HuH-7 (cell line): ENCODE measurements around the gene CP.
"Not testable (repeated sequence)": the region's sequence is repeated elsewhere in the genome, so short reads cannot be mapped to it uniquely, and the experiment has no call there.

Experiments used
- DNase-seq: peaks from one replicate; pipeline ENCODE4 v3.0.0; 2011; ENCODE audit warnings: low spot score

CP gene

DNA sequence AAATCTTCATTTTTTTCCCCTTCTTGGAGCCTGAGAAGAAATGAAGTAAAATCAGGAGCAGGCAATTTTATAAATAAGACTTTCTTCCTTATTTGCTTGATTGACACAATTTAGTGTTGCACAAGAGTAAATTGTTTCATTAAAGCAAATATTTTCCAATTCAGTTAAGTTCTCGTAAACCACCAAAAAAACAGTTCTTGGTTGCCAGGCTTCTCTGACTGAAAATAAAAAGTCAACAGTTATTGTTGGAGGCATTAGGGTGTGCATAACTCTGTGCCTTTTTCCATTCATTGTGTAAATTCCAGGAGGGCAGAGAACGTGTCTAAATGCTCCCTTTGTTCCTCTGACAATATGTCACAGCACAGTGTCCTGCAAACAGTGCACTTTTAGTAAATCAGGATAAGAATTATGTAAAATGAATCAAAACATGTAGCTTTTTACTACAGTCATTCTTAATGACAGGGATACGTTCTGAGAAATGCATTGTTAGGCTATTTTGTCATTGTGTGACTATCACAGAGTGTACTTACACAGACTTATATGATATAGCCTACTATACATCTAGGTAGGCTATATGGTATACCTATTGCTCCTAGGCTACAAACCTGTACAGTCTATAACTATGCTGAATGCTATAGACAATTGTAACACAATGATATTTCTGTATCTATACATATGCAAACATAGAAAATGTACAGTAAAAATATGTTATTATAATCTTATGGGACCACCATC, at the start of gene CP:
TSS of gene CP (minus strand) at position 47 of the 735 bp plus-strand sequence. CDS start at position 10, 37 bp downstream.
- DNase-seq, result no peak

DNA sequence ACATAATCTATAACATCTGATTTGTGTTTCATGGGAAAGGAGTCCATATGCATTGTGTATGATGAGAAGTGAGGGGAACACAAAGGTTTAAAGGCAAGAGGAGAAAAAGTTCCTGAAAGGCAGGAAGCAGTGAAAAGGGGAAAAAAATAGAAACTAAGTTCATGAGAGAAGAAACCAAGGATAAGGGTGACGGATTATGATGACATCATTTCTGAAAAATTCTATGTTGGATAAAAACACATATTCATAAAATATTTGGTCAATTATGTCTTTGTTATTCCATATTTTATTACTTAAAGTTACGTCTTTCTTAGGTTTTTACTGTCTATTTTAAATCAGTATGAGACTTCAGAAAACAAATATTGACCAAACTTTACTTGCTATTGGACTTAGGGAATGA, 48.6 kb upstream of the CP start:
- DNase-seq, result no peak

DNA sequence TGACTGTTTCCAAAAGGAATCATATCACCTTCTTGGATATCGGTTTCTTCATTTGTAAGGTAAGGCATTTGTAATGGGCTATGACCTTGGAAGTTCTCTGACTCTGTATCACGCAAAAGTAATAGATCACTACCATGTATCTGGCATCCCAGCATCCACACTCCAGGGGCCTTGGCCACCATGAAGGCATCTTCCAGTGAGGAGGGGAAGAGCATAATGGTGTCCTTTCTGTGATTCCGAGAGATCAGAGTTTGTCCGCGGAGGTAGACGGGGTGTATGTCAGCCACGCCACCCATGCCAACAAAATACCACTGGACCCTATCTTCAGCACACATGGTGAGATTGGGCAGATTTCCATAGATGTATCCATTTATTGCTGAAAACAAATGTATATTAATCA, 48.1 kb upstream of the CP start:
- DNase-seq, result no peak

DNA sequence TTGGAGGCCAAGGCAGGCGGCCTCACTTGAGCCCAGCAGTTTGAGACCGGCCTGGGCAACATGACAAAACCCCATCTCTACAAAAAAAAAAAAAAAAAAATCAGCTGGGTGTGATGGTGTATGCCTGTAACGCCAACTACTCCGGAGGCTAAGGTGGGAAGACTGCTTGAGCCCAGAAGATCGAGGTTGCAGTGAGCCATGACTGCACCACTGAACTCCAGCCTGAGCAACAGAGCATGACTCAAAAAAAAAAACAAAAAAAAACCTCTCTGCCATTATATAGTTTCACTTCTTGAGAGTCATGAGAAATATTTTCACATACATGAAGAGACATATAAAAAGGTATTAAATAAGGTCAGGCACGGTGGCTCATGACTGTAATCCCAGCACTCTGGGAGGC, 45.9 kb upstream of the CP start:
- DNase-seq, result no peak

DNA sequence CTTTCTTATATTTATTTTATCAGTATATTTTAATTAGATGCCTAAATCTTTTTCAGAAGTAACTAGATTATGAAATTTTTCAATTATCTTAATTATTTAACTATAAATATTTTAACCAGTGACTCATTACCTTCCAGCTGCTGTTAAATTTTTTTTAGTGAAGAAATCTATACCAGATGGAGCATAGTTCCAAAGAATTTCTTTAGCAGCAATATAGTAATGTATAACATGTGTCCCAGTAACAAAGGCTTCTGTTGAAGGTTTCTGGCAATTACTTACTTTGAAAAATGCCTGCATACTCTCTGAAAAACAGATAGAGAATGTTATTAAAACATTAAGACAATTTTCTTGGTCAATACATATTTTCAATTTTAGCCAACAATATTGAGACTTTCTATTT, 45.1 kb upstream of the CP start:
- DNase-seq, result no peak

DNA sequence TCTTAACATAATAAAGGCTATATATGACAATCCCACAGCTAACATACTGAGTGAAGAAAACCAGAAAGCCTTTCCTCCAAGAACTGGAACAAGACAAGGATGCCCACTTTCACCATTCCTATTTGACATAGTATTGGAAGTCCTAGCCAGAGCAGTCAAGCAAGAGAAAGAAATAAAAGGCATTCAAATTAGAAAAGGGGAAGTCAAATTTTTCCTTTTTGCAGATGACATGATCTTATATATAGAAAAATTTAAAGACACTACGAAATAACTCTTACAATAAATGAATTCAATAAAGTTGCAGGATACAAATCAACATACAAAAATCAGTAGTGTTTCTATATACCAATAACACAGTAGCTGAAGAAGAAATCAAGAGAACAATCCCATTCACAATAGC, 42.2 kb upstream of the CP start:
- no peak for DNase-seq

DNA sequence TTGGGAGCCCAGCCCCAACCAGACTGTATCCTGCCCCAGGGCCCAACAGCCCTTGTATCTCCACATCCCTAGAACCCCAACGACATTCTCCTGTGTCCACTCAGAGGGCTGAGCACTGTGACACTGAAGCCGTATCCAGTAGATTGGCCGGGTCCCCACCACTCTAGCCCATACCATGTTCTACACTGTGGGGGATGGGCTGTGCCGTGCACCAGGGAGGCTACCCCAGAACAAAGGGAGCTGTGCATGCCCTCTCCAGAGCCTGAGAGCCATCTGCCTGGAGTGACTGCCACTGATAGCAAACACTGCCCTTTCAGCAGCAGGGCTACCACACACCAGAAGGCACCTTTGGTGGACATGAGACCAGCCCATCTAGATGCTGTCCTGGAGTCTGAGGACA, 37.1 kb upstream of the CP start:
- no peak for DNase-seq

DNA sequence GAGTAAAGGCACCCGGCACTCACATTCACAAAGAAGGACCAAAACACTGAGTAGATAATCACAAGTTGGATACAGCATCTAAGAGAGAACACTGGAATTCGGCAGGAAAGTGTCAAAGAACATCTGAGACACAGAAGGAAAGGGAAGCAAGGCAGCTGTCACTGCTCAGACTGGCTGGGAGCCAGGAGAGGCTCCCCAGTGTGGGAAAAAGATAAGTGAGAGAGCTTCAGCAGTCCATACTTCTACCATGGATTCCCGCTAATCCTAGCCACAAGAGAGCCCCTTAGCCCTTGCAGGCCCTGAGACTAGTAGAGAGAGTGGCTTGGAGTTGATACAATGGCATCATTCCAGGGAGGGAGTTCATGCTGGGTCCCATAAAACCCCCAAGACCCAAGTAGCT, 36.7 kb upstream of the CP start:
- DNase-seq, result no peak

DNA sequence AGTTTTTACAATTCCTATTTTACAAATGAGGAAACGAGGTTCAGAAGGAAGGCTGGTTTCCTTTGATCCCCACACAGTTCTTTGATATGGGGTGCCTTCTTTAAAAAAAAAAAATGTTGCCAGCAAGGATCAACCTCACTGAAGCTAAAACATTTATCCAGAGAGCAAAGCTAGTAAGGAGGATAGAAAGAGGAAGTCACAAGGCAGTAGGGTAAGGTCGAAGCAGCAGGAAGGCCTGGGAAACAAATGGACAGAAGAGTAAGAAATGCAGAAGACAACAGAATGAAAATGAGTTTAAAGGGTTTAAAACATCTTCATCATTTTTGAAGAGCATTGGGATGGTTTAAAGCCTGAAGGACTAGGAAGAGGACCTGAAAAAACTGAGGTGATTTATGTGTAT, 30.6 kb upstream of the CP start:
- no peak for DNase-seq

DNA sequence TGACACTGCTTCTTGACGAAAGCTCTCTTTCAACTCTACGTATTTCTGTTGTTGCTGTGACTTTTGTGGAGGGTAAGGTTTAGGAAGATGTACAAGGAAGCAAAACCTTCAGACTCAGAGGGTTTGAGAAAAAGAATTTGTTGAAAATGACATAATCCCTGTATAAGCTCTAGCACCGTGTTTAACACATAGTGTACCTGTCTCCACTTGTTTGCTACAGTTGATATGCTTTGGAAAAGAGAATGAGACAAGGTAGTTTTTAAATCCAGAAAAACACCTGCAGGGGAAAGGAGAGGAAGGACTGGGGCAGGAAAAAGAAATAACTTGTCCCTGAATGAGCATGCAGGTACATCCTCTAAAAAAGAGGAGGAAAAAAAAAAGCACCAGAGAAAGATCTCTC, 29.6 kb upstream of the CP start:
- no peak for DNase-seq

DNA sequence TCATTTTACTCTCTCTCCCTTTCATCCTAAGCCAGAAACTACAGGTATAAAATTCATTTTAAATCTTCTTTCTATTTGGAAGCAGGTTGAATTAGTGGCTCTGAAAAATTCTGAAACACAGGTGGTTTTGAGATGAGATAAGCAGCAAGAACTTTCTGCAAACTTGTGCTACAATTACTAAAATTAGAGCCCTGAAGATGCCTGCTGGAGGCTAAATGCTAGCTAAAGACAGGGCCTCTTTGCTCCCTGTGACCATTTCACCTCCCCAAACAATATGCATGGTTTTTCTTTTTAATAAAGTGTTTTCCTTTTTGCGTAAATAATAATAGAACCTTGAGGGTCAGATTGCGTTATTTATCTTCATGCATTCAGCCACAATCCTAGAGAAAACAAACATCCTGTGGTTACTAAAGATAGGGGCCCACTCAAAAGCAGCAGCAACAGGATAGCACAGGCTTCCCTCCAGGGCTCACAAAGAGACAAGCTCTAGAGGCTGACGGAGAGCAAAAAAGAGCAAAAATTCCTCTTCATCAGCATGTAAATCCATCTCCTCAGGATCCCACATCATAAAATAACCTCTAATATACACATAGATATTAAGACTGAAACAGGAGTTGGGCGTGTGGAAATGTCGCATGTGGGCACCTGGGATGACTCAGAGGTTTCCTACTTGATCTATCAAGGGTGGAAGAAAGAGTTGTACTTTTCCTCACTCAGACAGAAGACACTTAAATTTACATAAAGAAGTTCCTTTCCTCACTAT, 26.5 kb upstream of the CP start:
- no peak for DNase-seq

DNA sequence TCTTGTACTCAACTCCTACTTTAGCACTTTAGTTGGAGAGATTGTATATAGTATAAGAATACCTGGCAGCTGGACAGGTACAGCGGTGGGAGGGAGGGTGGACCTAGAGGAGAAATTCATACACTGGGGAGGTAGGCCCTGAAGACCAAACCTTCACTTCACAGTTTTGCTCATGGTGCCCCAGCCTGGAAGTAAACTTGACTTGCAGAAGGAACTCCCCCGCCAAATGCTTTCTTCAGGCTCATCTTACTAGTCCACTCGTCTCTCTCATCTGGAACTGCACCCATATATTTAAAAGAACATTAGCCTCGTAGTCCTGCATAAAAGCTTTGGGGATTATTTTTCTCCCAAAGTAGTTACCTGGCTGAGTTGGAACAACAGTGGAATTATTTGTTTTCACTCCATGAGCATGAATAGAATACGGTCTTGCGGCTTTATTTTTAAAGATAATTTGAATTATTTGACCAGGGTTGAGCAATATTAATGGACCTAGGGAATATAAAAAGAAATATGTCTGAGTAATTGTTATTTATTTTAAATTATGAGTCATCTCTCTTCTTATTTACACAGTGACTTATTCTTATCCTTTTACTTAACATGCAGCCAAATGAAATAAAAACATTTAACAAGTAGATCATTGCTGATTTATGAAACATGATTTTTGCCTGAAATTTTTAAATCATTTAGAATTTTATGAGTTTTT, 25.5 kb upstream of the CP start:
- DNase-seq, result no peak

DNA sequence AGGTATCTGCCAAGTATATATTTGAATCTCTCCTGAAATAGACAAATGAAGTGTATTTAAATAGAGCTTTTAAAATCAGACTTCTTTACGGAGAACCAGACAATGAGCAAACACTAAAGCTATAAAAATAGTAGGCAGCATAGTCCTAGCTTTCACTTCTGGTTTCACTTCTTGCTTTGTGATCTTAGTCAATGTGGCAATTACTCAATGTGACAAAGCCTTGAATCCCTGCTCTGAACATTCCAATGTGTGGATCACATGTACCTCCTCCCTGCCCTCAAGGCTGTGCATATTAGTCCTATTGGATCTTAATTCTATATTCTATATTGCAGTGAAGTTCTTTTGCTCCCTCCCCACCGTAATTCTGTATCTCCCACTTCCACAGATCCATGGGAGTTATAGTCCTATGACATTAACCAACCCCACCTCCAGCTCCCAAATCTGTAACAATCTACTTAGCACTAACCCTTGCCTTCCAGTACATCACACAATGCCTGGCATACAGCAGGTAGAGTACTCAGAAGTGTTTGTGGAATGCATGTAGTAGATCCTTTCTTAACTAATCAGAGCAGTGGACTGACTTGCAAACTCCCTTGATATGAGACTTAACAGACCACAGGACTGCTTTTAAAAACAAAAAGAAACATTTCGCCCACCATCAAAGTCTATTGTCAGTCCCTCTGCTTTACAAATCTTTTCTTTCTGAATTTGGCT, 24.3 kb upstream of the CP start:
- no peak for DNase-seq

DNA sequence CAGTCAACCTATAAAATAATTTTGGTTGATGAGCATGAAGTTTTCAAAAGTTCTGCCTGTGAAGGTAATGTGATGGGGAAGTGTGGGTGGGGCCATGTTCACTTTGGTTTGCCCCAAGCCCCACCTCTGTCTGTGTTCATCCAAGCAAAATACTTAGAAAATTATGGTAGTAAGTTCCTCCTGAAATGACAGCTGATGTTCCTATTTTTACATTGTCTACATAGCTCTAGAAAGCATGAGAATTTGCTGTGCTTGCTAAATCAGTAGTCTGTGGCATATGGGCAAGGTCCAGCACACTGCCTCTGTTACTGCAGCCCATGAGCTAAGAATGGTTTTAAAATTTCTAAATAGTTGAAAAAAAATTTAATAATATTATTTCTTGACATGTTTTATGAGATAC, 21.9 kb upstream of the CP start:
- no peak for DNase-seq

DNA sequence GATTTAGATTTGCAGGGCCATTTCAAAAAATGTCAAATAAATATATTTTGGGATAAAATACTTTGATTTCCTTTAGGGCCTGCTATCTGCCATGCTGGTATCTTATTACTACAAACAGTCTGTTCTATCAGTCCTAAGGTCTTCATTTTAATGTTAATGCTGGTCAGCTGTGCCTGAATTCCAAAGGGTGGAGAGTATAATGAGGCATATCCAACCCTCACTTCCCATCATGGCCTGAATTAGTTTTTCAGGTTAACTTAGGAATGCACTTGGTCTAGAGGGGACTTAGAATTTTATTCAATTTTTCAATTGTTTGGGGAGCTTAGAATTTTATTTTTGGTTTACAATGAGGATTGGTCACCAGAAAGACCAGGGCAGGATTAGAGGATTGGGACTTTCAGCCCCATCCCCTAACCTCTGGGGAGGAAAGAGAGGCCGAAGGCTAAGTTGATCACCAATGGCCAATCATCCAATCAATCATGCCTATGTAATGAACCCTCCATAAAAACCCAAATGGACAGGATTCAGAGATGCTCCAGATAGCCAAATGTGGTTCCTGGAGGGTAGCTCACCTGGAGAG, 17.8 kb upstream of the CP start:
- DNase-seq, result no peak

DNA sequence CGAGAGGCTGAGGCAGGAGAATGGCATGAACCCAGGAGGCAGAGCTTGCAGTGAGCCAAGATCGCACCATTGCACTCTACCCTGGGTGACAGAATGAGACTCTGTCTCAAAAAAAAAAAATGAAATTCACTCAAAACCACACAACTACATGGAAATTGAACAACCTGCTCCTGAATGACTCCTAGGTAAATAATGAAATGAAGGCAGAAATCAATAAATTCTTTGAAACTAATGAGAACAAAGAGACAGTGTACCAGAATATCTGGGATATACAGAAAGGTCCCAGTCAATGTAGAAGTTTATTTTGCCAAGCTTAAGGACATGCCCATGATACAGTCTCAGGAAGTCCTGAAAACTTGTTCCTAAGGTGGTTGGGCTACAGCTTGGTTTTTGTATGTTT, 16.6 kb upstream of the CP start:
- not testable (repeated sequence) for DNase-seq

DNA sequence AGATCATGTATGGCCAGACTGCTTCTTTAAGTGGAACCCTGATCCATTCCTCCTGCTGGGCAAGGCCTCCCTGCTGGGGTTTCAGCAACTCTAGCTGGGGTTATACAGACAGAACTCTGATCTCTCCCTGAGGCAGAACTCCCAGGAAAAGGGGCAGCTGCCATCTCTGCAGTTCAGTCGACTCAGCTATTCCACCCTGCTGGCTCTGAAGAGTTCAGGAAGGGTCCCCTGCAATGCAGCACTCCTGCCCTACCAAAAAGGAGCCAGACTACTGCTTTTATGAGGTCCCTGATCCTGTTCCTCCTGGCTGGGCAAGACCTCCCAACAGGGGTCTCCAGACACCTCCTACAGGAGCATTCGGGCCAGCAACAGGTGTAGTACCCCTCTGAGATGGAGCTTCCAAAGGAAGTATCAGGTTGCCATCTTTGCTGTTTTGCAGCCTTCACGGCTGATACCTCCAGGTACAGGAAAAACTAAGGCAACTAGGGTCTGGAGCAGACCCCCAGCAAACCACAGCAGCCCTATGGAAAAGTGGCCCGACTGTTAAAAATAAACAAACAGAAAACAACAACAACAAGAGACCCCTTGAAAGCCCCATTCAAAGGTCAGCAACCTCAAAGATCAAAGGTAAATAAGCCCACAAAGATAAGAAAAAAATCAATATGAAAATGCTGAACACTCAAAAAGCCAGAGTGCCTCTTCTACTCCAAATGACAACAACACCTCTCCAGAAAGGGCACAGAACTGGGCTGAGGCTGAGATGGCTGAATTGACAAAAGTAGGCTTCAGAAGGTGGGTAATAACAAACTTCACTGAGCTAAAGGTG, 14.2 kb upstream of the CP start:
- DNase-seq, result no peak

DNA sequence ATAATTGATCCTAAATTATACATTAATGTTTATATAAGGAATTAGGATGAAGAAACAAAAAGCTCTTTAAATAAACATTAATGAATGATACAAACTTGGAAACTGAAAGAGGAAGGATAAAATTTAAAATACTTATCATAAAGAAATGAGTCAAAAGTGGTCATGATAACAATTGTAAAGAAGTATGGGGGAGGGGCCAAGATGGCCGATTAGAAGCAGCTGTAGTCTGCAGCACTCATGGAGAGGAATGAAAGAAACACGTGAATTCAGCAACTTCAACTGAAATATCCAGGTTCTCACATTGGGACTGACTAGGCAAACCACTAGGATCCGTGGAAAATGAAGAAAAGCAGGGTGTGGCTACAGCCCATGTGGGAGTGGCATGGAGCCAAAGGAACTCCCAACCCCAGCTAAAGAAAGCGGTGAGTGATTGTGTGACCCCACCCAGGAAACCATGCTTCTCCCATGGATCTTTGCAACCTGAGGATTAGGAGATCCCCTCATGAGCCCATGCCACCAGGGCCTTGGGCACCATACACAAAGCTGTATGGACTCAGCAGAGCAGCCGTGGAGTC, 13.1 kb upstream of the CP start:
- DNase-seq, result no peak

DNA sequence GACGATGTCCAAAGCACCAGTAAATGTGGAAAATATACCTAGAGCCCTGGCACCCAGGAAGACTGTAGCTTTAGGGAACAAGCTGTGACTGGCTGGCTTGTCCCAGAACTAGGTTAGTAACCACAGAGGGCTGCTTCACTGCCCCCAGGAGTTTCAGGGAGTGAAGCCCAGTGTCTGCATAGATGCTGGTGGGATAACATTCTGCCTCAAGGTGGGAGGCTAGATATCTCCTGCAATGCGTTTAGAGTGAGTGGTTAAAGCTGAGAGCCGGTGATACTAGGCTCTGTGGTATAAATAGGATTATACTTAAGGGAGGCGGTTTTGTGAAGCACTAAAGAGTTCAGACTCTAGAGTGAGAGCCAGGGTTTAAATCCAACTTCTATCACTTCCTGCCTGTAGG, 11.7 kb upstream of the CP start:
- no peak for DNase-seq

DNA sequence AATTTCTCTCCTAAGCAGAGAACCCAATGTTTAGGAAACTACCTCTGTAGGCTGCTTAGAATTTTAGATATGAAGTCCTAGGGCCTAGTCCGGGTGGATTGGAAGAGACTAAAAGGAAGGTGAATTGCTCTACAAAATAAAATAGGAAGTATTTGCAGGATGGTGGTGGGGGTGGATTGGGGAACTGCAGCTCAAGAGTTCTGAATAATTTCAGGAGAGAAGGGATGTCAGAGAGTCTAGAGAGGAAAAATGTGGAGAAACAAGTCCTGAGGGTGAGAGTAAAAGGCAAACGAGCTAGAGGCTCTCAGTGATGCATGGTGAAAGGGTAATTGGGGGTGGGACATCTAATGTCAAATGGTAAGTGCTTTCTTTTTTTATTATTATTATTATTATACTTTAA, 10.2 kb upstream of the CP start:
- DNase-seq, result no peak
